PC-9 (cell line): ENCODE results near the gene TMEM208.

ENCODE experiments used
- CTCF ChIP-seq: fragments of 200-600 bp; sonication (generic); conservative IDR thresholded peaks from 2 replicates; pipeline ENCODE4 v1.6.1; 2017; ENCODE audit warnings: mixed run types, antibody characterized with exemption, mild to moderate bottlenecking, moderate library complexity
- EZH2 ChIP-seq: fragments of 200-600 bp; sonication (generic); IDR thresholded peaks from 2 replicates; pipeline ENCODE4 v1.8.0; 2017; ENCODE audit warnings: antibody characterized with exemption, low read depth

GRCh38 chr16:67202426-67202825 is 24.5 kb upstream of the TMEM208 start:
- no peak for TF ChIP-seq CTCF
- no peak for TF ChIP-seq EZH2
